NCI-H526 (cell line): ENCODE results near the gene PKMYT1.
A peak's percentile ranks its signal among the peaks of the same experiment; 100 is the strongest.
"Not testable (repeated sequence)": the region's sequence is repeated elsewhere in the genome, so short reads cannot be mapped to it uniquely, and the experiment has no call there.

ENCODE experiments used
- DNase-seq, 2 experiments: peaks; one replicate each; lab custom pipeline; 2025; lab: John Stamatoyannopoulos, UW

The PKMYT1 gene

GRCh38 chr16:2959206-2959605 lies 21.0 kb downstream of the PKMYT1 start:
- DNase-seq, result no peak

GRCh38 chr16:2956579-2956956 lies 23.7 kb downstream of the PKMYT1 start:
- no peak for DNase-seq

- DNase-seq, result no peak
These were observed 24.3 kb downstream of the PKMYT1 start for GRCh38 chr16:2955779-2956578.

- DNase-seq, result no peak
These were observed 24.8 kb downstream of the PKMYT1 start for GRCh38 chr16:2955438-2955778.

- DNase-seq, result no peak
These were observed 25.4 kb downstream of the PKMYT1 start for GRCh38 chr16:2954656-2955381.

GRCh38 chr16:2953706-2954627 lies 26.3 kb downstream of the PKMYT1 start:
- peak in 1 of 2 experiments; percentile 43 for DNase-seq

GRCh38 chr16:2952679-2953078 lies 27.6 kb downstream of the PKMYT1 start:
- no peak for DNase-seq

GRCh38 chr16:2950773-2951172 lies 29.5 kb downstream of the PKMYT1 start:
- no peak for DNase-seq

GRCh38 chr16:2950353-2950724 lies 29.9 kb downstream of the PKMYT1 start:
- DNase-seq, result no peak

- no peak for DNase-seq
These were observed 30.4 kb downstream of the PKMYT1 start for GRCh38 chr16:2949705-2950352.

- no peak for DNase-seq
These were observed 31.2 kb downstream of the PKMYT1 start for GRCh38 chr16:2948807-2949704.

- no peak for DNase-seq
These were observed 33.6 kb downstream of the PKMYT1 start for GRCh38 chr16:2946649-2947048.

- not testable (repeated sequence) for DNase-seq
These were observed 36.5 kb downstream of the PKMYT1 start for GRCh38 chr16:2943716-2944115.

GRCh38 chr16:2942045-2942444 lies 38.2 kb downstream of the PKMYT1 start:
- no peak for DNase-seq

- DNase-seq, result no peak
These were observed 40.3 kb downstream of the PKMYT1 start for GRCh38 chr16:2939968-2940367.

- DNase-seq, result no peak
These were observed 42.0 kb downstream of the PKMYT1 start for GRCh38 chr16:2938206-2938605.

GRCh38 chr16:2937170-2937569 lies 43.1 kb downstream of the PKMYT1 start:
- DNase-seq, result no peak

GRCh38 chr16:2936436-2937011 lies 43.7 kb downstream of the PKMYT1 start:
- DNase-seq, result no peak

- no peak for DNase-seq
These were observed 45.8 kb downstream of the PKMYT1 start for GRCh38 chr16:2934450-2934849.

- no peak for DNase-seq
These were observed 46.5 kb downstream of the PKMYT1 start for GRCh38 chr16:2933701-2934100.

- DNase-seq, result no peak
These were observed 47.1 kb downstream of the PKMYT1 start for GRCh38 chr16:2933136-2933535.
